HFF-Myc (cell line): Measurements from ENCODE around the gene TIAM1.

ENCODE experiments used
- DNase-seq: peaks from one replicate; pipeline ENCODE4 v3.0.0-alpha.2; 2011; ENCODE audit warnings: low read depth; ENCODE audit errors: extremely low read depth
- H3K4me3 ChIP-seq: replicated peaks from 2 replicates; pipeline ENCODE4 v1.5.1; 2011; ENCODE audit warnings: low read depth, mild to moderate bottlenecking, control low read depth, low read length
- TF ChIP-seq, protein P1 (sequence below): IDR thresholded peaks from 2 replicates; pipeline ENCODE4 v1.5.1; 2012; ENCODE audit warnings: mild to moderate bottlenecking, low read depth, low read length, control low read depth; ENCODE audit errors: missing control alignments

The TIAM1 gene

DNA sequence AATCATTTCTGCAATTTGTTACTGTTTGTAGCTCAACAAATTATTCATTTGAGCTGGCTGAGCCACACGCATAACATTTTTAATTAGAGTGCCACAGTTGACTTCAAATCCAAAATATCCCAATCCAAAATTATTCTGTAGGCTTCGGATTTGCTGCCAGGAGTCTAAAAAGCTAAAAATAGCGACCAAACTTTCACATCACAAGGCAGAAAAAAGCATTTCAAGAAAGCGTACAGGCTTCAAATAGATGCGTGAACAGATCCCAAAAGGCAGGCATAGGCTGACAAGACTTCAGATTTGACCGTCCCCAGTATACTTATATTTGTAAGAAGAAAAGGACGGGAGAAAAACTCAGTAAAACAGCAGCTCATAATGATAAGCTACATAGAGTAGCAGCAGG, 24.3 kb upstream of the TIAM1 start:
- DNase-seq, result no peak
- H3K4me3 ChIP-seq, result no peak overlapping the region
- TF ChIP-seq, protein P1, sequence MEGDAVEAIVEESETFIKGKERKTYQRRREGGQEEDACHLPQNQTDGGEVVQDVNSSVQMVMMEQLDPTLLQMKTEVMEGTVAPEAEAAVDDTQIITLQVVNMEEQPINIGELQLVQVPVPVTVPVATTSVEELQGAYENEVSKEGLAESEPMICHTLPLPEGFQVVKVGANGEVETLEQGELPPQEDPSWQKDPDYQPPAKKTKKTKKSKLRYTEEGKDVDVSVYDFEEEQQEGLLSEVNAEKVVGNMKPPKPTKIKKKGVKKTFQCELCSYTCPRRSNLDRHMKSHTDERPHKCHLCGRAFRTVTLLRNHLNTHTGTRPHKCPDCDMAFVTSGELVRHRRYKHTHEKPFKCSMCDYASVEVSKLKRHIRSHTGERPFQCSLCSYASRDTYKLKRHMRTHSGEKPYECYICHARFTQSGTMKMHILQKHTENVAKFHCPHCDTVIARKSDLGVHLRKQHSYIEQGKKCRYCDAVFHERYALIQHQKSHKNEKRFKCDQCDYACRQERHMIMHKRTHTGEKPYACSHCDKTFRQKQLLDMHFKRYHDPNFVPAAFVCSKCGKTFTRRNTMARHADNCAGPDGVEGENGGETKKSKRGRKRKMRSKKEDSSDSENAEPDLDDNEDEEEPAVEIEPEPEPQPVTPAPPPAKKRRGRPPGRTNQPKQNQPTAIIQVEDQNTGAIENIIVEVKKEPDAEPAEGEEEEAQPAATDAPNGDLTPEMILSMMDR, result no peak

DNA sequence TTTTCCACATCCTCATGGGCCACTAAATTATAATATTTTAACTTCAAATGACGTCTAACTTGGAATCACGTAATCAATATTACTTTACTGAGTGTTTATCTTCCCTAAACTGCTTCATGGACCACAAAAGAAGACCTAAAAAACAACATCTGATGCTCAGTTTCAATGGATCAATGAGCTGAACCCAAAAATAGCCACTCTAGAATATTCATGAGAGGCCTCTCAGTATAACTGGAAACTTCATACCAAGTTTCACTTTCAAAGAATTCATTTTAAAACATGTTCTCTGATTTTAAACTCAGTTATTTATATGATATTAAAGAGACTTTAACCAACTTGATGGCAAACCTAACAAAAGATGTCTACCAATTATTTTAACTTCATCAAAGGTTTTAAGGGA, 23.7 kb upstream of the TIAM1 start:
- TF ChIP-seq, protein P1, result no peak
- no peak for DNase-seq
- no peak overlapping the region for H3K4me3 ChIP-seq

- TF ChIP-seq, protein P1, result no peak
- no peak overlapping the region for H3K4me3 ChIP-seq
- peak; percentile 60 for DNase-seq
Measured at GRCh38 chr21:31366825-31367224, 22.8 kb upstream of the TIAM1 start.

DNA sequence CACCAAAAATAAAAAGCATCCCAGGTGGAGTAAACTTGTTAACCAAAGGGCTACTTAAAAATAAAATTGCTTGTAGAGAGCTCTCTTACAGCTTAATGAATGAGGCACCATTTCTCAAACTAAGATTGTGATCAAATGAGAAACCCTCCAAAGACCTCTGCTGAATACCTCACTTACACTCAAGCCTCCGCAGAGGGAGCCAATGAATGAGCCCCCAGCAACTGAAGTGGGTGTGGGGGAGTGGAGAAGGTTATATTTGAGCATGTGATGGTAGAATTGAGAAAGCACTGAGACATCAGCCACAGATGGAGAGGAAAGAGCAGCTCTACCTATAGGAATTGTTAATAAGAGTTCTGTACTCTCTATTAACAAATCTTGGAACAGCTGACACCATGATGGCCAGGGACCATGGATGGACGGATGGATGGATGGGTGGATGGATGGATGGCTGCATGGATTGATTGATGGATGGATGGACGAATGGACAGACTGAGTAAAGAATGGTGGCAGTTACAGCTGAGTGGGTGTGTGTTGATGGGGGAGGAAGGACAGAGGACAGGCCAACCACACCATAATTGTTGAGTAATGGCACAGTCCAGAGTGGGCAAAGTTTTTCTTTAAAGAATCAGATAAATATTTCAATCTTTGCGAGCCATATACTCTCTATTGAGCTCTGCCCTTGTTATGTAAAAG, 20.3 kb upstream of the TIAM1 start:
- DNase-seq, result no peak
- TF ChIP-seq, protein P1, result no peak
- no peak overlapping the region for H3K4me3 ChIP-seq

GRCh38 chr21:31363720-31364119, 19.7 kb upstream of the TIAM1 start:
- H3K4me3 ChIP-seq, result no peak overlapping the region
- TF ChIP-seq, protein P1, result no peak
- DNase-seq, result no peak

- no peak for DNase-seq
- TF ChIP-seq, protein P1, result no peak
- no peak overlapping the region for H3K4me3 ChIP-seq
Measured at GRCh38 chr21:31360717-31361116, 16.7 kb upstream of the TIAM1 start.

GRCh38 chr21:31358158-31358557, 14.1 kb upstream of the TIAM1 start:
- TF ChIP-seq, protein P1, result no peak
- H3K4me3 ChIP-seq, result no peak overlapping the region
- no peak for DNase-seq
